ENCODE data around the gene FFAR2.

The FFAR2 gene

DNA sequence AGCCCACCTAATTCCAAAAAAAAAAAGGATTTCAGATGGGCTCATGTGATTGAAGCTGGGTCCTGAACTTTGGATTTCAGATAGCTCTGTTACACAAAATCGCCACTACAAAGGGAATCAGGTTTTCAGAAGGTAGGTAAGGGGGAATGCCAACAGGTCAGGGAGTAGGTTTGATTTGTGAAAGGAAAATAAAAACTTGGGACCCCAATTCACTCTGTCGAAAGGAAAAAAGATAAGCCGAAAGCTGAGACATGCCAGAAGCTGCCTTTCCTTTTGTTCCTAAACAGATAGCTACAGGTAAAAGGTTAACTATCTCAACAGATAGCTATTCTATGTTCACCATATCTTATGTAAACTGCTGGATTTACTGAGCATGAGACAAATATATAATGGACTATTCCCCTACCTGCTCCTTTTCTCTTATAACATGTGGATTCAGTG, 38.2 kb downstream of the FFAR2 start:
- no peak overlapping the region for H3K4me3 ChIP-seq (replicated peaks; ENCODE audit: low read depth, low read length)
- TF ChIP-seq, protein P1, sequence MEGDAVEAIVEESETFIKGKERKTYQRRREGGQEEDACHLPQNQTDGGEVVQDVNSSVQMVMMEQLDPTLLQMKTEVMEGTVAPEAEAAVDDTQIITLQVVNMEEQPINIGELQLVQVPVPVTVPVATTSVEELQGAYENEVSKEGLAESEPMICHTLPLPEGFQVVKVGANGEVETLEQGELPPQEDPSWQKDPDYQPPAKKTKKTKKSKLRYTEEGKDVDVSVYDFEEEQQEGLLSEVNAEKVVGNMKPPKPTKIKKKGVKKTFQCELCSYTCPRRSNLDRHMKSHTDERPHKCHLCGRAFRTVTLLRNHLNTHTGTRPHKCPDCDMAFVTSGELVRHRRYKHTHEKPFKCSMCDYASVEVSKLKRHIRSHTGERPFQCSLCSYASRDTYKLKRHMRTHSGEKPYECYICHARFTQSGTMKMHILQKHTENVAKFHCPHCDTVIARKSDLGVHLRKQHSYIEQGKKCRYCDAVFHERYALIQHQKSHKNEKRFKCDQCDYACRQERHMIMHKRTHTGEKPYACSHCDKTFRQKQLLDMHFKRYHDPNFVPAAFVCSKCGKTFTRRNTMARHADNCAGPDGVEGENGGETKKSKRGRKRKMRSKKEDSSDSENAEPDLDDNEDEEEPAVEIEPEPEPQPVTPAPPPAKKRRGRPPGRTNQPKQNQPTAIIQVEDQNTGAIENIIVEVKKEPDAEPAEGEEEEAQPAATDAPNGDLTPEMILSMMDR (IDR thresholded peaks at IDR 0.05; ENCODE audit: low read depth, low read length, missing control alignments) = no peak
- DNase-seq (ENCODE audit: extremely low read depth, low read depth) = no peak

- TF ChIP-seq, protein P1 (IDR thresholded peaks at IDR 0.05; ENCODE audit: low read depth, low read length, missing control alignments) = no peak
- DNase-seq (ENCODE audit: extremely low read depth, low read depth) = no peak
- H3K4me3 ChIP-seq (replicated peaks; ENCODE audit: low read depth, low read length) = no peak overlapping the region
Measured at GRCh38 chr19:35487656-35488182, 39.7 kb downstream of the FFAR2 start.

DNA sequence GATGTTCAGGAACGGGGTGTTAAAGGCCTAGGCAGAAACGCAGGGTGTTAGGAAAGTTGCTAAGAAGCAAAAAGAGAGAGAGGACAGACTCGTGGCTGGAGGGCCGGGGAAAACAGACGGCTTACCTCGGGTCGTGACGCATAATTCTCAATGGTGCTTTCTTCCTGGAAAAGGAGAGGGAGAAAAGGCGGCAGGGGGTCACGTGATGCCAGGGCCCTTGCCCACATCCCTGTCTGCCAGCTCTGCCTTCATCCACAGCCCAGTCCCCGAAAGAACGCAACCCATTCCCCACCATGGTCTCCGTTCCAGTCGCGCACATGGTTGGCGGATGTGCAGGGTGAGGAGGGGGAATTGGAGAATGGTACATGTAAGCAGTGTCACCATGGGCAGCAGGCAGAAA, 40.6 kb downstream of the FFAR2 start:
- no peak overlapping the region for H3K4me3 ChIP-seq (replicated peaks; ENCODE audit: low read depth, low read length)
- TF ChIP-seq, protein P1 (IDR thresholded peaks at IDR 0.05; ENCODE audit: low read depth, low read length, missing control alignments) = no peak
- DNase-seq (ENCODE audit: extremely low read depth, low read depth) = no peak

GRCh38 chr19:35490364-35490763, 42.3 kb downstream of the FFAR2 start, which contains the start of gene KRTDAP:
TSS of gene KRTDAP (minus strand) at chr19:35490464. CDS start at chr19:35490442, 22 bp downstream.
- TF ChIP-seq, protein P1 (IDR thresholded peaks at IDR 0.05; ENCODE audit: low read depth, low read length, missing control alignments) = no peak
- DNase-seq (ENCODE audit: extremely low read depth, low read depth) = no peak
- no peak within 1 kb of the TSS for H3K4me3 ChIP-seq (replicated peaks; ENCODE audit: low read depth, low read length)

GRCh38 chr19:35491836-35492360, 43.8 kb downstream of the FFAR2 start:
- no peak for DNase-seq (ENCODE audit: extremely low read depth, low read depth)
- TF ChIP-seq, protein P1 (IDR thresholded peaks at IDR 0.05; ENCODE audit: low read depth, low read length, missing control alignments) = no peak
- H3K4me3 ChIP-seq (replicated peaks; ENCODE audit: low read depth, low read length) = no peak overlapping the region

DNA sequence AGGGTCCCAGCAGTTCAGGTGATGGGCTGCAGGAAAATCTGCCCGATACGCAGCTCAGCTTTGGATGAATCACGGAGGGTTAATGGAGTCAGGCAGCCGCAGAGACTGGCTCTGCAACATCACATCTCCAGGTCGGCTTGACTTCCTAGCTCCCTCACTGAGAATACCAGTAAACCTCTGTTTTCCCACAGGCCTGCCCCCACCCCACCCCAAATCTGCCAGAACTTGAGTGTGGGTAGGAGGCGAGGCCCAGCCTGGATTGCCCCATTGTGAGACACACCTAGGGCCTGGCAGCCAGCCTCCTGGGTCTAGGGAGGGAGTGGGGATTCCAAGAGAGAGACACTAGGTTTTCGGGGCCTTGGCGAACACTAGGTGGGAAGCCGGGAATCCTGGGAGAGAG, 45.9 kb downstream of the FFAR2 start:
- TF ChIP-seq, protein P1 (IDR thresholded peaks at IDR 0.05; ENCODE audit: low read depth, low read length, missing control alignments) = no peak
- H3K4me3 ChIP-seq (replicated peaks; ENCODE audit: low read depth, low read length) = no peak overlapping the region
- no peak for DNase-seq (ENCODE audit: extremely low read depth, low read depth)

Measured in HFF-Myc (cell line).